HG03159 (cell line): ENCODE results near the gene VSIG4.
"Not testable (repeated sequence)": the region's sequence is repeated elsewhere in the genome, so short reads cannot be mapped to it uniquely, and the experiment has no call there.

Source experiments
- ATAC-seq: cut with Tn5 transposase; IDR thresholded peaks from one replicate; pipeline ENCODE4 v1.9.1; 2021; ENCODE audit warnings: mild to moderate bottlenecking, moderate library complexity; ENCODE audit not compliant: unreplicated experiment

Gene VSIG4

DNA sequence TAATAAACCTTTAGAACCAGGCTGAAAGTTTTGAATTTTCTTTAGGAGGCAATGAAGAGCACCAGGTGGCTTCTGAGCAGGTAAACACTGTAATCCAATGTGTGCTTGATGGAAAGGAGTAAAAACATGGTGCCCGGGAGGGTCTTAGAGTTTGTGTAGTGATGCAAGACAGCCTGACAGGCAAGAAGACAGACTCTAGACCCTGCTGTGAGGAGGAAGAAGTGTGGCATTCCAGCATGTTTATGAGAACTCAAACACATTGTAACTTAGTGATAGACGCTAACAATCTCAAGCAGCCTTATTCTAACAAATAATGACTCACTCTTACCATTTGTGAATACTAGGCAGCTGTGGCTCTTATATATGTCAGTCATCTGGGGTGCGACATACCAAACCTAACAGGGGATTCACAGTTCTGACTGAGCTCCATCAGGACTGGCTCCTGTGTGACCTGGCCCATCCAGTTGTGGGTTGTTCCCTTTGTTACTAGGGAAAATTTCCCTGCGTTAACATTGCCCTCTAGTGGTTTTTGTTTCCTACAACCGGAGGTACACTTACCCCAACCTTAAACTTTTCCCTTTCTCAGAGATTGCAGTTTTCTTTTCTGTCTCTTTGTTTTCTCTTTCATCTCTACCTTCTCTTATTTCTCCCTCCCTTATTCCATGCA lies 53.8 kb downstream of the VSIG4 start:
- ATAC-seq = peak; percentile 70

DNA sequence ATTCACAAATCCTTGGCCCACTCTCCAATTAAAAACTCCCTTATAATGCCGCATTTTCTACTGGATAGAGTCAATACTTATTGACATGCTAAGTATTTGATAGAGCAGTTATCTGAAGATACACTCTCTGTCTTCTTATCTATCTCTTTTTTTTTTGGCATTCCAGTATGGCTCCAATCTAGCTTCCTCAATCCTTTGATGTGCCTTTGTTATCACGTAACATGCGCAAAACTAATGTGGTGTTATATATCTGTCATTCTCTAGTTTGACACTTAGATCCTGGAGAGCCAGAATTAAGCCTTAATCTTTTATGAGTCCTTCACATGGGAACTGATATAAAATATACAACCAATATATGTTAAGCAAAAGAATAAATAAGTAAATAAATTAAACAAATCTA lies 54.7 kb downstream of the VSIG4 start:
- ATAC-seq = no peak

DNA sequence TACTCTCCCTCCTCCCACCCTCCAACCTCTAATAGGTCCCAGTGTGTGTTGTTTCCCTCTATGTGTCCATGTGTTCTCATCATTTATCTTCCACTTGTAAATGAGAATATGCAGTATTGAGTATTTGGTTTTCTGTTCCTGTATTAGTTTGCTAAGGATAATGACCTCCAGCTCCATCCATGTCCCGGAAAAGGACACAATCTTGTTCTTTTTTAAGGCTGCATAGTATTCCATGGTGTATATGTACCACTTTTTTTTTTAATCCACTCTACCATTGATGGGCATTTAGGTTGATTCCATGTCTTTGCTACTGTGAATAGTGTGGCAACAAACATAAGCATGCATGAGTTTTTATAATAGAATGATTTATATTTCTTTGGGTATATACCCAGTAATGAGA lies 62.7 kb downstream of the VSIG4 start:
- not testable (repeated sequence) for ATAC-seq

DNA sequence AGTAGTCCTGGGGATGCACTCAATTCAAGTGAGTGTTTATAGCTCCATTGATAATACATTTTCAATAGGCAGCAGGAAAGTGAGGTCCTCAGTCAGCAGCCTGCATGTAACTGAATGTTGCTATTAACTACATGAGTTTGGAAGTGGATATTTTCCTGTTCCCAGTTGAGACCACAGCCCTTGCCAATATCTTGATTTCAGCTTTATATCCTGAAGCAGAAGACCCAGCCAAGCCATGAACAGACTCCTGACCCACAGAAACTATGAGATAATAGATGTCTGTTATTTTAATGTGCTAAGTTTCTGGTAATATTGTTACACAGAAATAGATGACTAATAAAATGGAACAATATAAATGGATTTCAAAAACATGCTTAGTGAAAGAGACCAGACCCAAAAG lies 63.7 kb downstream of the VSIG4 start:
- ATAC-seq = no peak

DNA sequence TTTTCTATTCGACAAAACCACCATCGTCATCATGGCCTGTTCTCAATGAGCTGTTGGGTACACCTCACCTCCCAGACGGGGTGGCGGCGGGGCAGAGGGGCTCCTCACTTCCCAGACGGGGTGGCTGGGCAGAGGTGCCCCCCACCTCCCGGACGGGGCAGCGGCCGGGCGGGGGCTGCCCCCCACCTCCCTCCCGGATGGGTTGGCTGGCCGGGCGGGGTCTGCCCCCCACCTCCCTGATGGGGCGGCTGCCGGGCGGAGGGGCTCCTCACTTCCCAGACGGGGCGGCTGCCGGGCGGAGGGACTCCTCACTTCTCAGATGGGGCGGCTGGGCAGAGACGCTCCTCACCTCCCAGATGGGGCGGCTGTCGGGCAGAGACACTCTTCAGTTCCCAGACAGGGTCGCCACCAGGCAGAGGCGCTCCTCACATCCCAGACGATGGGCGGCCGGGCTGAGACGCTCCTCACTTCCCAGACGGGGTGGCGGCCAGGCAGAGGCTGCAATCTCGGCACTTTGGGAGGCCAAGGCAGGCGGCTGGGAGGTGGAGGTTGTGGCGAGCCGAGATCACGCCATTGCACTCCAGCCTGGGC lies 64.6 kb downstream of the VSIG4 start:
- ATAC-seq = not testable (repeated sequence)
